ENCODE measurements around the gene FAM209B. TPM values are rescaled to one million over a fixed set of nuclear protein-coding genes. Genes with fewer than 3 reads are reported as not detected.
"Not testable (repeated sequence)": the region's sequence is repeated elsewhere in the genome, so short reads cannot be mapped to it uniquely, and the experiment has no call there.

FAM209B gene
- total RNA-seq, 1 donor from 2014 or later, result 0.86 TPM

DNA sequence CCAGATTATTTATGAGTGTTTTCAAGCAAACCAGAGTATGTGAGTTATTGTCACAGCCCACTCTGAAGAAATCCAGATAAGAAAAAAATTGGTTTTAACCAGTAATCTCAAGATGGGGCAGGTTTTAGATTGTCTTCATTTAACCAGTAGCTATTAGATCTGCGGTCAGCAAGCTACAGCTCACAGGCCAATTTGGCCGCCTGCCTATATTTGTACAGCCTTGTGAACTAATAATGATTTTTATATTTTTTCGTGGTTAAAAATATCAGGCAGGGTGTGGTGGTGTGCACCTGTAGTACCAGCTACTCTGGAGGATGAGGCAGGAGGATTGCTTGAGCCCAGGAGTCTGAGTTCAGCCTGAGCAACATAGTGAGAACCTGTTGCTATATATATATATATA, 5.0 kb downstream of the FAM209B start:
- intact Hi-C loops (cut with micrococcal nuclease), result no loop called here

DNA sequence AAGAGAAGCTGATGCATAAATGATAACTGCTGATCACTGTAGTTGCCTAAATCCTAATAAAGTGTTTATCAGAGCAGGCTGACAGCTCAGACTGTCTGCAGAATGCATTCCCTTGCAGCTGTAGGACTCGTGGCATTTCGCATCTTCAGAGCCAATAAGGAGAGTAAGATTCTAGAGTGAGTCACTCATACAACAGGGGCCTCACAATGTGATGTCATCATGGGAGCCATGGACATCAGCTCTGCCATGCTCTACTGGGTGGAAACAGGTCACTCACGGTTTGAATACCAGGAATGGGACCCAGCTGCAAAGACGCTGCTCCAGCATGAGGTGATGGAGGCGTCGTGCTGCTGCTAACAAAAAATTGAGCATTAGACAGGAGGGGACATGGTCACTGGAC, 7.4 kb downstream of the FAM209B start:
- intact Hi-C loops (cut with micrococcal nuclease), result no loop called here

DNA sequence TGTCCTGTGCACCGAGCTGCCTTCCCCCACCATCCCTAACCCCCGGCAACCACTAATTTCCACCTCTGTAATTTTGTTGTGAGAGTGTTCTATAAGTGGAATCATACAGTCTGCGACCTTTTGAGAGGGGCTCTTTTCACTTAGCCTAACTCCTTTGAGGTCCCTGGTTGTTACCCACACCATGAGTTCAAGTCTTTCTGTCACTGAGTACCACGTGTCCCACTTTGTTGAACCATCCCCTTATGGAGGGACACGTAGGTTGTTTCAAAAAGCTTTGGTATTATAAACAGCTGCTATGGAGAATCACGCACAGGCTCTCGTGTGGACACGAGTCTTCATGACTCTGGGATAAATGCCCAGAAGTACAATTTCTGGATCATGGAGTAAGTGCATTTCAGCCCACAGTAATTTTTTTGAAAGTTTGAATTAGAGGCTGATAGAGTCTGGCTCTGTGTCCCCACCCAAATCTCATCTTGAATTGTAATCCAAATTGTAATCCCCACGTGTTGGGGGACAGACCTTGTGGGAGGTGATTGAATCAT, 9.5 kb downstream of the FAM209B start:
- intact Hi-C loops (cut with micrococcal nuclease), result no loop called here

DNA sequence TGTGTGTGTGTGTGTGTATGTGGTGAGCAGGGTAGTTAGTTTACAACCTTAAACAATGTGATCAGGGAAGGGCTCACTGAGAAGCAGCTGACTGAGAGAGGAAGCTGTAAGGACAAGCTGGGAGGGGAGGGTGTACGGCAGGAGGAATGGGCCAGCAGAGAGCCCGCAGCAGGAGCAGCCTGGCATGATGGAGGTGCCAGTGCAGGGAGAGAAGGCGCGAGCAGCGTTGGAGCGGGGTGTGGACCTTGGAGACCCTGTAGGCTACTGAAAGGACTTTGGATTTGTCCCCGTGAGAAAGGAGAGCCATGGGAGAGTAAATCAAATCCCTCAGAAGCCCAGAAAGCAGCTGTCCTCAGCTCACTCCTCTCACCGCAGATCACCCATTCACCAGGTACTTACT, 18.5 kb downstream of the FAM209B start:
- intact Hi-C loops (cut with micrococcal nuclease), result loop anchor here (2.0 to 5.0 kb wide), 2 partner anchors 446 to 497 kb away; no protein-coding TSS in a partner anchor

DNA sequence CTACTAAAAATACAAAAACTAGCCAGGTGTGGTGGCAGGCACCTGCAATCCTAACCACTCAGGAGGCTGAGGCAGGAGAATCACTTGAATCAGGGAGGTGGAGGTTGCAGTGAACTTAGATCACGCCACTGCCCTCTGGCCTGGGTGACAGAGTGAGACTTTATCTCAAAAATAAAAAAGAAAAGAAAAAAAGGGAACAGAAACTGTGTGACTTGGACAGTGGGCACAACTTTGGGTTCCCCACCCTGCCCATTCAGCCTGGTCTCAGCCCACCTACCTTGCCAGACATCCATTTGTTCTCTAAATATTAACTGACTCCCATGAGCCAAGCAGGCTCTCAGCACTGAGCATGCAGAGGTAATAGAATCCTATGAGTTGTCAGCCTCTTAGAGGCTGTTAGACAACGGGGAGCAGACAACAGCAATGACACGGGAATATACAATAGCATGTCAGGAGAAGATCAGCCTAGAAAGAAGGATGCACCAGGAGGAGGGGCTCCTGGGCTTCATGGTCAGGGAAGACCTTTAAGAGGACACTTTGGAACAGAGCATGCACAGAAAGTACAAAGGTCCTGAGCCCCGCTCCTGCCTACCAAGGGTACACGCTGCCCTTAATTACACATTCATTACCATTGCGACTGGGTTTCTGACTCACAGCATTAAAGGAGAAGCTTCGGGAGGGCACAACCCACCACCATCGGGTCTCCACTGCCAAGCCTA, 20.0 kb downstream of the FAM209B start:
- intact Hi-C loops (cut with micrococcal nuclease), result loop anchor here (5.0 kb wide), 1 partner anchor 444 kb away; no protein-coding TSS in a partner anchor

DNA sequence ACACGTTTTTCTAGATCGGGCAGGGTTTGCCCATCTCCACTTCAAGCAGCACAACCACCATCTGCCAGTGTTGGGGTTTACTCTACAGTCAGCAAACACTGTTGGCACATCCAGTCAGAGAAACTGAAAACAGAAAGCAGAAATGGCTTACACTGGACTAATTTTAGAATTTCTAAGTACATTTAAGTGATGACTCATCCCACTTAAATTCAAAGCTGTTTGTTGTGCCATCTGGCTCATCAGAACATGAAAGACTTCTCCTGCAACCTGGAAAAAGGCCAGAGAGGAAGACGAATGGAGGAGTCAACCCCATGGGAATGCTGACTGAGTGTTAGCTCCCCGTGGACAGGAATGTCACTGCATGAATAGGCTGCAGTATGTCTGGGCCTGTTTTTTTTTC, 21.8 kb downstream of the FAM209B start:
- intact Hi-C loops (cut with micrococcal nuclease), result loop anchor here (5.0 kb wide), 1 partner anchor 442 kb away; no protein-coding TSS in a partner anchor

DNA sequence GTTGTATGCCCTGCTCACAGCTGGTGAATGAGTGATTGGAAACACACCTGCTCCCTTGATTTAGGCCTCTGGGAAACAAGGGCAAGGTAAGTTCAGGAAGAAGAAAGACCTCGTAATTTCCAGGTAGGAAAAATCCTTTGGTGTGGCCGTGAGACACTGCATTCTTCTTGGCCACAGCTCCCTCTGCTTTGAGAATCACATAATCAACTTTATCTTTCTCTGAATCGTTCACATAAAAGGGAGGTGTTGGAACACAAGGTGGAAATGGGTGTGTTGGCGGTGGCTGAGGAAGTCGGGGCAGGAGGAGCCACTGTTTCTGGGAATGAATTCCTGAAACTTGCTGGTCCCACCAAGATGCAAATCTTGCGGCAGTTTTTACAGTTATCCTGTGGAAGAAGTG, 25.9 kb downstream of the FAM209B start:
- intact Hi-C loops (cut with micrococcal nuclease), result no loop called here

DNA sequence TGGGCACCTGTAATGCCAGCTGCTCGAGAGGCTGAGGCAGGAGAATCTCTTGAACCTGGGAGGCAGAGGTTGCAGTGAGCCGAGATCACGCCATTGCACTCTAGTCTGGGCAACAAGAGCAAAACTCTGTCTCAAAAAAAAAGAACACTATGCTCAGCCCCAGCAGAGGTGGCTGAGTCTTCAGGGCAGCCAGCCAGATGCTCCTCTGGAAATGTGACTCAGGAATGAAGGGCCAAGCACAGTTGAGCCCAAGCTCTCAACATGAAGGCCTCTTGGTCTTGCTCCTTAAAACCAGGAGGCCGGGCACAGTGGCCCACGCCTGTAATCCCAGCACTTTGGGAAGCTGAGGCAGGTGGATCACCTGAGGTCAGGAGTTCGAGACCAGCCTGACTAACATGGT, 31.5 kb downstream of the FAM209B start:
- intact Hi-C loops (cut with micrococcal nuclease), result not testable (repeated sequence)

DNA sequence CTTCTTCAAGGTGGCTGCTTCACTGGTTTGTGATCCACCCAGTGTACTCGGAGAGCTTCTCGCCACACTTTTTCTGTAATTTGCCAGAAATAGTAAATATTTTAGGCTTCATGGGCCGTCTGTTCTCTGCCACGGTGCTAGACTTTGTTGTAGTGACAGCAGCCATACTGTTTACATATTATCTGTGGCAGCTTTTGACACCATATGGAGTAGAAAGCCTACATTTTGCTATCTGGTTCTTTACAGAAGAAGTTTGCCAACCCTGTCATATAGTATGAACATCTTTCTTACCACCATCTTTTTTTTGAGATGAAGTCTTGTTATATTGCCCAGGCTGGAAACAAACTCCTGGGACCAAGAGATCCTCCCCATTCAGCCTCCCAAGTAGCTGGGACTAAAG, 32.5 kb downstream of the FAM209B start:
- intact Hi-C loops (cut with micrococcal nuclease), result no loop called here

DNA sequence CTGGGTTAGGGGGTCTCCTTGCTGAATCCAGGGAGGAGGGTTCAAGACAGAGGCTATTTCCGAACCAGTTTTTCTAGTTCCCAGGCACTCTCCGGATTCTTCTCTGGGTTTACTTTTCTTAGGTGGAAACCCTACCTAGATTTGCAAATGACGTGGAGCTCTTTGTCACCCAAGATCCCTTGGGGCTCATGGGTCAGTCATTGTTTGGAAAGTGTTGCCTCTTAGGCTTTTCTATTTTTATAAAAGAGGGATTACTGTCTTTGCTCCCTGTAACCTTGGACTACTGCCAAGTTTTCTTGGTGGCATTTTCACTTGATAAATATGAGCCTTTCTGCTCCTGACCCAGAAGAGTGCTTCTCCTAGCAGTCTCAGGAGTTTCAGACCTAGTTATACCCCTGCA, 33.6 kb downstream of the FAM209B start:
- intact Hi-C loops (cut with micrococcal nuclease), result no loop called here

DNA sequence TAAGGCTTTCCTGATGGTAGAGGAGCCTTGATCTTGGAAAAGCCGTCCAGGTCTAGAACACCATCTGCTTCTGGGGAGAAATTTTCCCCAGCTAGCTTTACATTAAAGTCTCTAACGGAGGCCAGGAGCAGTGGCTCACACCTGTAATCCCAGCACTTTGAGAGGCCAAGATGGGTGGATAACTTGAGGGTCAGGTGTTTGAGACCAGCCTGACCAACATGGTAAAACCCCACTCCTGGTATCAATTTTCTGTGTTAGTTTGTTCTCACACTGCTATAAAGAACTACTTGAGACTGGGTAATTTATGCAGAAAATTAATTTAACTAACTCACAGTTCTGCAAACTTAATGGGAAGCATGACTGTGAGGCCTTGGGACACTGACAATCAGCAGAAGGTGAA, 37.8 kb downstream of the FAM209B start:
- intact Hi-C loops (cut with micrococcal nuclease), result no loop called here

DNA sequence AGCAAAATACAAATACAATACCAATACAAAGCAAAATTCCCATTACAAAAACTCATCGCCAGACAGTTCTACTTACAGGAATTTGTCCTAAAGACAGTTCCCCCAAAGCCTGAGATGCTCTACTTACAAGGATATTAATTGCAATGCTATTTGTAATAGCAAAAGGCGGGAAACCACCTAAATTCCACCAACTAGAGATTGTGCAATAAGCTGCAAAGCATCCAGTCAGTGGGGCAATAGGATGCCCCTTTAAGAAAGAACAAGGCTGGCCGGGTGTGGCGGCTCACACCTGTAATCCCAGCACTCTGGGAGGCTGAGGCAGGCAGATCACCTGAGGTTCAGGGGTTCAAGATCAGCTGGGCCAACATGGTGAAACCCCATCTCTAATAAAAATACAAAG, 39.1 kb downstream of the FAM209B start:
- intact Hi-C loops (cut with micrococcal nuclease), result no loop called here

DNA sequence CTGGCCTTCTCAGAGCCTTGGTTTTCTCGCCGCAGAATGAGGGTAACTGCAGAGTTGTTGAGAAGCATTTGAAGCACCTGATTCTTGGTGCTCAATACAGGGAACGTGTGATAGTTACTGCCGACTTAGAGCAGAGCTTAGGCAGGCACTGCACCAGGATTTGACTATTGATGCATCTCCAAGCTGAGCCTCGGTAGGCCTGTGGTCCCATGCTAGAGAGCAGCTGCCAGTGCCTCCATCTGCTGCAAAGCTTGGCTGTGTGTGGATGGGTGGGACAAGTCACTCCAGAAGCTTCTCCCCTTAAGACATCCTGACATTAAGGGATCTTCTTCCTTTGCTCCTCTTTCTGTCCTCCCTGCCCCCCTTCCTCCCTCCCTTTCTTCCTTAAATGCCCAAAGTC, 40.9 kb downstream of the FAM209B start:
- intact Hi-C loops (cut with micrococcal nuclease), result no loop called here

DNA sequence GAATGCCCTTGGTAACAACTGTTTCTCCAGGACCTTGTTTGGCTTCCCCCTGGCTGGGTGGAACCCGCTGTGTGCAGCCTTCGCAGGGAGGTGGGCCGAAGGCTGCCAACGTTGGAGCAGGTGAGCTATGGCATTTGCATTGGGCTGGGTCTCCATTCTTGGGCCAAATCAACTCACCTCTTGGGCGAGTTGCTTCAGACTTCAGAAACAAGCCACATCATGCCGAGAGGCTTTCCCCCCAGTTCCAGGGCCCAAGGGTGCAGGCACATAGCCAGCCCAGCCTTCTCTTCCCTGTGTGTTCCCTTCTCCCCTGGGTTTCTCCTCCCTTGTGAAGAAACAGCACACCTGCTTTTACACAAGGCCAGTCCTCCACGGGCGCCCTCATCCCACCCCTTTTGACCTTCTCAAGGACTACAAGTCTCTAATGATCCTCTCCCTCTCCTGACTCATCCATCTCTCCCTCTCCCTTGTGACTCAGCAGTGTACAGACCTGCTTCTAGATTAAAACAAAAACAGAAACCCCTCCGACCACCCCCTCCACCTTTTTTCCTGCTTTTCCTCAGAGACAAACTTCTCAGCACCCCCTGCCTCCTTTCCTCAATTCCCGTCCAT, 41.6 kb downstream of the FAM209B start:
- intact Hi-C loops (cut with micrococcal nuclease), result no loop called here

DNA sequence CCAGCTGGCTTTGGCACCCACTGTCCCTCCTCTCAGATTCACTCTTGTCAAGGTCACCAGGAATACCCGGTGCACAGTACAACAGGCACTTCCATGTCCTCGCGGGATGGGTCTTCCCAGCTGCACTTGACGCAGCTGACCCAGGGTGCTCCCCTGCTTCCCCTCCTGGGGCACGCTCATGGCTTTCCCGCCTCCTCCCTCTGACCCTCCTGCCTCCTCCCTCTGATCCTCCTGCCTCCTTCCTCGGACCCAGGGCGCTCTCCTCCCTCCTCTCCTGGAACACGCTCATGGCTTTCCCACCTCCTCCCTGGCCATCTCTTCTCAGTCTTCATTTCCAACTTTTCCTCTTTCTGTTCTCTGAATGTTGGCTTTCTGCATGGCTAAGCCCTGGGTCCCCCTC, 42.1 kb downstream of the FAM209B start:
- intact Hi-C loops (cut with micrococcal nuclease), result no loop called here

DNA sequence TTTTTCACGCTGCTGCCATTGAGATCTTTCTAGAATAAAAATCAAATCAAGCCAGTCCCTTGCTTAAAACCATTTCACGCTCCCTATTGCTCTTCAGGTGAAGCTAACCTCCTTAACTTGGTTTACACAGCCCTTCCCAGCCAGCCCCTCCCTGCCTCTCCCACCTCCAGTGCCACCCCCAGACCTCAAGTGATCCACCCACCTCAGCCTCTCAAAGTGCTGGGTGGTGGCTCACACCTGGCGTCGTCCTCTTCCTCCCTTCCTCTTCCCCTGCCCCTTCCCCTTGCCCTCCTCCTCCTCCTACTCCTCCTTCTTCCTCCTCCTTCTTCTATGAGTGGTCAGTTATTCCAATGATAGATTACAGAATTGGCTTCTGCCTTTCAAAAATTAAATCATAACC, 42.9 kb downstream of the FAM209B start:
- intact Hi-C loops (cut with micrococcal nuclease), result no loop called here

DNA sequence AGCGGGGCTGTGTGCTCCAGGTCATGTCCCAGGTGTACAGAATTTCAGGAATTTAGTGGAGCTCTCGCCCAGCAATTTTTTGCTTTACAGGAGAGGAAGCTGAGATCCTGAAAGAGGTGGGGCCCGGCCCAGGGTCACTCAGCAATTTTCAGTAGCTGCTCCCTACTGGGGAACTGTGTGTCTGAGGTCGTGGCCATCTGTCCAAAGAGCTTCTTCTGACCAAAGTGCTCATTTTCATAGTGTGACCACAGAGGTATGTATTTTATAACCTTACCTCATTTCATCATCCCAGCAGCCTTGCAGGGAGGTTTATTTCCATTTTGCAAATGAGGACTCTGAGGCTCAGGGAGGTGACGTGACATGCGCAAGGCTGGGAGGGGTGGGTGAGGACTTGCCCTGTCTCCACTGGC, 46.3 kb downstream of the FAM209B start:
- intact Hi-C loops (cut with micrococcal nuclease), result no loop called here

DNA sequence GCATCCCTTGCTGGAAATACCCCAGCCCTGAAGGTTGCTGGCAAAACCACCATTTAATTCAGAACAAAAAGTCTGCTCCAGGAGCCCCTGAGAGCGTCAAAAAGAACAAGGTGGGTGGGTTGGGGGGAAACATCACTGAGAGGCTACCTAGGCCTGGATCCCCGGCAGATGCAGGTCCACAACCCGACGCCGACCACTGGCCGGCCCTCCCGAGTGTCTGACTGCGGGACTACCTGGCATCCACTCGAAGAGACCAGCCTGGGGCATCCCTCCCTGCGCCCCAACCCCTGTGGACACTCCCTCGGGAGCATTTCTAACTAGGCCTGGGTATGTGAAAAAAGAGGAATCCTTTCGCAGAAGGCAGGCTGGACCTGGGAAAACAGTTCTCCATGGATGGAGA, 47.2 kb downstream of the FAM209B start:
- intact Hi-C loops (cut with micrococcal nuclease), result no loop called here

DNA sequence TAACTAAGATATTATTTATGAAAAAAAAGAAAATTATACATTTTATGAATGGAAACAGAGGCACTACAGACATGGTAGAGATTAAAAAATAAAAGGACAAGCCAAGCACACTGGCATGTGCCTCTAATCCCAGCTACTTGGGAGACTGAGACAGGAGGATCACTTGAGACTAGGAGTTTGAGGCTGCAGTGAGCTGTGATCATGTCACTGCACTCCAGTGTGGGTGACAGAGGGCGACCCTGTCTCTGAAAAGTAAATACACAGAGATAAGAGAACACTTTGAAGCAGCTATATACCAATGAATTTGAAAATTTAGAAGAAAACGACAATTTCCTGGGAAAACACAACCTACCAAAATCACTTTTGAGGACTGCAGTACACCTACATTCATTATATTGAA, 48.7 kb downstream of the FAM209B start:
- intact Hi-C loops (cut with micrococcal nuclease), result no loop called here

DNA sequence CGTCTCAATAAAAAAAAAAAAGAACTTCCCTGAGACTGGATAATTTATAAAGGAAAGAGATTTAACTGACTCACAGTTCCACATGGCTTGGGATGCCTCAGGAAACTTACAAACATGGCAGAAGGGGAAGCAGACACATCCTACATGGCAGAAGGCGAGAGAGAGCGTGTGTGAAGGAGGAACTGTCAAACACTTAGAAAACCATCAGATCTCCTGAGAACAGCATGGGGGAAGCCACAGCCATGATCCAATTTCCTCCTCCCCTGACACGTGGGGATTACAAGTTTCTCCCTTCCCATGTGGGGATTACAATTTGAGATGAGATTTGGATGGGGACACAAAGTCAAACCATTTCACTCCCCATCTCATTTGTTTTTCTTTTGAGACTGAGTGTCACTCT, 49.5 kb downstream of the FAM209B start:
- intact Hi-C loops (cut with micrococcal nuclease), result no loop called here

DNA sequence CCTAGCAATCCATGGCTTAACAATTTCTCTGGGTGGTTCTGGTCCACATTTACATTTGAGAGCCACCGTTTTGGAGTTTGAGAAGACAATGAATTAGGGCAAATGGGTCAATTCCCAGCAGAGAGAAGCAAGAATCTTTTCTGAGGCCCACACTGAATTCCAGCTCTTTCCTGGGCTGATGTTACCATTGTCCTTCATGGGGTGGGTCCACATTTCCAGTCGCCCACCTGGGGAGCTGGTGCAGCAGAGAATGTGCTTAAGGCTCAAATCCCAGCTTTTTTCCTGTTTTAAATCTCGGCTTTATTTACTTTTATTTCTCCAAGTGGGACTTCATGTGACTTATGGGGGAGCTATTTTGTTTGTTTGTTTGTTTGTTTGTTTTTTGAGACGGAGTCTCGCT, 51.9 kb downstream of the FAM209B start:
- intact Hi-C loops (cut with micrococcal nuclease), result no loop called here
